HEK293 (cell line): Measurements from ENCODE around the gene HUWE1.
A peak's percentile ranks its signal among the peaks of the same experiment; 100 is the strongest.

ENCODE experiments used
- CTCF ChIA-PET: fragments of 350-600 bp; formaldehyde crosslinking; extraction: SDS; loops from one replicate; lab custom pipeline; 2021; ENCODE audit warnings: antibody characterized with exemption; lab: Yijun Ruan, JAX
- POLR2A ChIA-PET: fragments of 300-600 bp; formaldehyde crosslinking; extraction: SDS; loops from one replicate; lab custom pipeline; 2020; ENCODE audit warnings: antibody characterized with exemption, inconsistent platforms; lab: Yijun Ruan, JAX
- H3K27ac ChIP-seq: fragments of 200-500 bp; sonication (Bioruptor generic); 2 replicates; pipeline ENCODE4 v1.5.1; 2014; ENCODE audit warnings: low read depth, low read length, control low read depth, inconsistent platforms; ENCODE audit errors: extremely low read depth
- H3K36me3 ChIP-seq, 2 experiments: fragments of 200-500 bp in 1 of 2; sonication (Bioruptor generic) in 1 of 2; 1 replicate in 1 of 2; 2 replicates in 1 of 2; pipeline ENCODE4 v1.5.1; 2014 to 2017; ENCODE audit warnings: inconsistent platforms in 2 of 2, low read length in 2 of 2; ENCODE audit not compliant: control insufficient read depth in 2 of 2, insufficient read depth in 1 of 2
- H3K4me1 ChIP-seq: fragments of 200-500 bp; sonication (Bioruptor generic); 2 replicates; pipeline ENCODE4 v1.5.1; 2014; ENCODE audit warnings: mild to moderate bottlenecking, low read length, inconsistent platforms; ENCODE audit not compliant: control insufficient read depth, insufficient read depth
- H3K4me3 ChIP-seq: 2 replicates; pipeline ENCODE4 v1.5.1; 2011; ENCODE audit warnings: low read depth, mild to moderate bottlenecking, control low read depth, low read length, moderate library complexity
- H3K9me3 ChIP-seq: fragments of 200-500 bp; sonication (Bioruptor generic); 2 replicates; pipeline ENCODE4 v1.5.1; 2014; ENCODE audit warnings: low read depth, low read length, inconsistent platforms; ENCODE audit not compliant: control insufficient read depth, insufficient read depth
- EGR2 ChIP-seq: fragments of 450-650 bp; formaldehyde crosslinking; IDR thresholded peaks from 2 replicates; pipeline ENCODE4 v1.5.1; 2016; ENCODE audit warnings: low read depth, missing biosample characterization, missing genetic modification characterization
- GLIS1 ChIP-seq: fragments of 450-650 bp; formaldehyde crosslinking; IDR thresholded peaks from 2 replicates; pipeline ENCODE4 v1.5.1; 2016; ENCODE audit warnings: missing biosample characterization, missing genetic modification characterization
- HOXD13 ChIP-seq: sonication (generic); formaldehyde crosslinking; IDR thresholded peaks from 2 replicates; pipeline ENCODE4 v1.8.0; 2022; ENCODE audit warnings: missing genetic modification reagents, borderline replicate concordance
- KLF10 ChIP-seq: fragments of 450-650 bp; IDR thresholded peaks from 2 replicates; pipeline ENCODE4 v1.5.1; 2018; ENCODE audit warnings: missing biosample characterization, mild to moderate bottlenecking, missing genetic modification characterization
- KLF8 ChIP-seq: fragments of 450-650 bp; formaldehyde crosslinking; IDR thresholded peaks from 2 replicates; pipeline ENCODE4 v1.5.1; 2016; ENCODE audit warnings: missing biosample characterization, missing genetic modification characterization
- MEIS1 ChIP-seq: sonication (generic); formaldehyde crosslinking; IDR thresholded peaks from 2 replicates; pipeline ENCODE4 v1.8.1; 2022; ENCODE audit warnings: missing genetic modification reagents, mild to moderate bottlenecking, borderline replicate concordance
- OVOL3 ChIP-seq: fragments of 450-650 bp; formaldehyde crosslinking; IDR thresholded peaks from 2 replicates; pipeline ENCODE4 v1.5.1; 2016; ENCODE audit warnings: missing biosample characterization, missing genetic modification characterization
- SP7 ChIP-seq: fragments of 450-650 bp; formaldehyde crosslinking; IDR thresholded peaks from 2 replicates; pipeline ENCODE4 v1.5.1; 2016; ENCODE audit warnings: missing biosample characterization, missing genetic modification characterization
- ZBTB20 ChIP-seq: fragments of 450-650 bp; formaldehyde crosslinking; IDR thresholded peaks from 2 replicates; pipeline ENCODE4 v1.5.1; 2016; ENCODE audit warnings: missing biosample characterization, missing genetic modification characterization
- ZFHX2 ChIP-seq: fragments of 450-650 bp; formaldehyde crosslinking; conservative IDR thresholded peaks from 2 replicates; pipeline ENCODE4 v1.5.1; 2016; ENCODE audit warnings: missing biosample characterization, missing genetic modification characterization
- ZFP3 ChIP-seq: fragments of 450-650 bp; formaldehyde crosslinking; IDR thresholded peaks from 2 replicates; pipeline ENCODE4 v1.5.1; 2016; ENCODE audit warnings: low read depth, missing biosample characterization, missing genetic modification characterization
- ZNF146 ChIP-seq: fragments of 450-650 bp; formaldehyde crosslinking; IDR thresholded peaks from 2 replicates; pipeline ENCODE4 v1.5.1; 2016; ENCODE audit warnings: missing biosample characterization, missing genetic modification characterization
- ZNF155 ChIP-seq: fragments of 450-650 bp; formaldehyde crosslinking; IDR thresholded peaks from 2 replicates; pipeline ENCODE4 v1.5.1; 2016; ENCODE audit warnings: missing biosample characterization, missing genetic modification characterization
- ZNF157 ChIP-seq: fragments of 450-650 bp; formaldehyde crosslinking; IDR thresholded peaks from 2 replicates; pipeline ENCODE4 v1.5.1; 2016; ENCODE audit warnings: missing biosample characterization, missing genetic modification characterization
- ZNF16 ChIP-seq: fragments of 450-650 bp; formaldehyde crosslinking; IDR thresholded peaks from 2 replicates; pipeline ENCODE4 v1.5.1; 2016; ENCODE audit warnings: low read depth, missing biosample characterization, missing genetic modification characterization
- ZNF248 ChIP-seq: fragments of 450-650 bp; formaldehyde crosslinking; IDR thresholded peaks from 2 replicates; pipeline ENCODE4 v1.5.1; 2017; ENCODE audit warnings: missing biosample characterization, missing genetic modification characterization
- ZNF324 ChIP-seq: fragments of 450-650 bp; formaldehyde crosslinking; IDR thresholded peaks from 2 replicates; pipeline ENCODE4 v1.5.1; 2016; ENCODE audit warnings: missing biosample characterization, missing genetic modification characterization
- ZNF473 ChIP-seq: fragments of 450-650 bp; formaldehyde crosslinking; IDR thresholded peaks from 2 replicates; pipeline ENCODE4 v1.5.1; 2017; ENCODE audit warnings: missing biosample characterization, missing genetic modification characterization
- ZNF510 ChIP-seq: fragments of 450-650 bp; formaldehyde crosslinking; IDR thresholded peaks from 2 replicates; pipeline ENCODE4 v1.5.1; 2018; ENCODE audit warnings: mild to moderate bottlenecking, missing genetic modification characterization, missing biosample characterization; ENCODE audit not compliant: insufficient replicate concordance
- ZNF529 ChIP-seq: fragments of 450-650 bp; formaldehyde crosslinking; IDR thresholded peaks from 2 replicates; pipeline ENCODE4 v1.5.1; 2017; ENCODE audit warnings: missing genetic modification characterization, missing biosample characterization; ENCODE audit not compliant: insufficient replicate concordance
- ZNF549 ChIP-seq: fragments of 450-650 bp; IDR thresholded peaks from 2 replicates; pipeline ENCODE4 v1.5.1; 2018; ENCODE audit warnings: missing biosample characterization, missing genetic modification characterization, mild to moderate bottlenecking, inconsistent platforms, moderate library complexity
- ZNF623 ChIP-seq: fragments of 450-650 bp; formaldehyde crosslinking; IDR thresholded peaks from 2 replicates; pipeline ENCODE4 v1.5.1; 2016; ENCODE audit warnings: missing biosample characterization, missing genetic modification characterization
- ZNF629 ChIP-seq: fragments of 450-650 bp; formaldehyde crosslinking; IDR thresholded peaks from 2 replicates; pipeline ENCODE4 v1.5.1; 2017; ENCODE audit warnings: missing biosample characterization, missing genetic modification characterization
- ZNF658 ChIP-seq: fragments of 450-650 bp; formaldehyde crosslinking; IDR thresholded peaks from 2 replicates; pipeline ENCODE4; 2016; ENCODE audit warnings: missing biosample characterization, missing genetic modification characterization
- ZNF677 ChIP-seq: fragments of 450-650 bp; IDR thresholded peaks from 2 replicates; pipeline ENCODE4 v1.5.0; 2018; ENCODE audit warnings: missing biosample characterization, mild to moderate bottlenecking, missing genetic modification characterization, moderate library complexity
- ZNF76 ChIP-seq: fragments of 450-650 bp; formaldehyde crosslinking; IDR thresholded peaks from 2 replicates; pipeline ENCODE4; 2016; ENCODE audit warnings: low read depth, missing biosample characterization, missing genetic modification characterization, borderline replicate concordance
- ZNF768 ChIP-seq: fragments of 450-650 bp; formaldehyde crosslinking; IDR thresholded peaks from 2 replicates; pipeline ENCODE4 v1.5.1; 2018; ENCODE audit warnings: missing biosample characterization, mild to moderate bottlenecking, missing genetic modification characterization
- ZSCAN5A ChIP-seq: fragments of 450-650 bp; formaldehyde crosslinking; IDR thresholded peaks from 2 replicates; pipeline ENCODE4 v1.5.1; 2016; ENCODE audit warnings: missing biosample characterization, missing genetic modification characterization
- TF ChIP-seq, protein P1 (sequence below): fragments of 450-650 bp; formaldehyde crosslinking; IDR thresholded peaks from 2 replicates; pipeline ENCODE4 v1.5.1; 2017; ENCODE audit warnings: missing biosample characterization, missing genetic modification characterization

Gene HUWE1

GRCh38 chrX:53550756-53551463 is 135.6 kb downstream of the HUWE1 start:
- Histone ChIP-seq H3K9me3 (no peaks in the 10 kb centered on the region), H3K36me3 (peaks cover 42 to 98% of the 10 kb centered on the region in 2 experiments), H3K27ac (no peak overlapping the region), H3K4me3 (no peak overlapping the region), H3K4me1 (no peaks in the 10 kb centered on the region)
- ChIA-PET POLR2A (no interaction called here), CTCF (interaction anchor here (0.6 kb wide), 1 partner anchor 128 kb away, joined by 3 read pairs; no protein-coding TSS in a partner anchor)
- TF ChIP-seq ZNF248 (tag by site-specific recombination) (no peak), SP7 (tag by site-specific recombination) (no peak), HOXD13 (CRISPR knock-in tag) (no peak), ZNF549 (tag by site-specific recombination) (no peak), KLF8 (tag by site-specific recombination) (no peak), OVOL3 (tag by site-specific recombination) (no peak), ZNF768 (tag by site-specific recombination) (no peak), ZNF473 (tag by site-specific recombination) (no peak), ZBTB20 (no peak), ZNF658 (tag by site-specific recombination) (no peak), ZNF76 (tag by site-specific recombination) (no peak), ZNF157 (tag by site-specific recombination) (no peak), ZNF146 (tag by site-specific recombination) (no peak), ZNF16 (tag by site-specific recombination) (no peak)

DNA sequence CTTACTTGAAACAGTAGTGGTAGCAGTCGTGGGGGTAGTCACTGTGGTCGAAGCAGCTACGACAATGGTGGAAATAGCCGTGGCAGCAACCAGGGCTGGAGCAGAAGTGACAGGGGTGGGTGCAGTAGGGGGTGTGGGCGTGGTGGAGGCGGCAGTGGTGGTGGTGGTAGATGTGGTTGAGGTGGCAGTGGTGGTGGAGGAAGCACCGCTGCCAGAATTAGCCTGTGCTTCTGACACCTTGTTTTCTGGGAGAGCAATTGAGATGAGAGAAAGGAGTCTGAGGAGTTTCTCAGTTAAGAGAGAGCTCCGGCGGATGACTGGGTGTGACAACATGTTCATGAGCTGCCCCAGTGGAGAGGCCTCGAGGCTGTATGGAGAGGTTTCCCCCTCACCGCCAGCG is 138.9 kb downstream of the HUWE1 start:
- peaks cover 44 to 100% of the 10 kb centered on the region in 2 experiments for H3K36me3 ChIP-seq
- no peak overlapping the region for H3K27ac ChIP-seq
- TF ChIP-seq KLF10 (tag by site-specific recombination) = no peak
- TF ChIP-seq EGR2 (tag by site-specific recombination) = peak; percentile 38; the same call in 1 of the 2 replicates
- TF ChIP-seq ZNF623 (tag by site-specific recombination) = no peak
- TF ChIP-seq ZFHX2 (tag by site-specific recombination) = peak; percentile 47; the same call in 1 of the 2 replicates
- no peak for TF ChIP-seq GLIS1 (tag by site-specific recombination)
- no peak for TF ChIP-seq ZNF16 (tag by site-specific recombination)
- no peak for TF ChIP-seq ZNF155
- no peak for TF ChIP-seq ZFP3
- no peak for TF ChIP-seq ZNF510 (tag by site-specific recombination)
- TF ChIP-seq ZNF677 (tag by site-specific recombination) = no peak
- TF ChIP-seq ZNF529 (tag by site-specific recombination) = no peak
- no peak overlapping the region for H3K4me3 ChIP-seq
- no peaks in the 10 kb centered on the region for H3K9me3 ChIP-seq
- POLR2A ChIA-PET = no interaction called here
- CTCF ChIA-PET = no interaction called here
- H3K4me1 ChIP-seq = no peaks in the 10 kb centered on the region

GRCh38 chrX:53544936-53545335 is 141.6 kb downstream of the HUWE1 start:
- Histone ChIP-seq H3K36me3 (peaks cover 53 to 100% of the 10 kb centered on the region in 2 experiments), H3K9me3 (no peaks in the 10 kb centered on the region), H3K4me1 (no peaks in the 10 kb centered on the region), H3K4me3 (no peak overlapping the region), H3K27ac (no peak overlapping the region)
- POLR2A ChIA-PET = interaction anchor here (0.6 kb wide), 1 partner anchor 66 kb away, joined by 3 read pairs; no protein-coding TSS in a partner anchor
- CTCF ChIA-PET = interaction anchor here (0.9 kb wide), 1 partner anchor 232 kb away, joined by 3 read pairs; no protein-coding TSS in a partner anchor
- TF ChIP-seq MEIS1 (CRISPR knock-in tag) (no peak), ZSCAN5A (tag by site-specific recombination) (no peak), ZBTB20 (no peak), KLF10 (tag by site-specific recombination) (no peak), ZNF629 (tag by site-specific recombination) (no peak), ZNF510 (tag by site-specific recombination) (no peak), ZNF324 (tag by site-specific recombination) (no peak)
- TF ChIP-seq, protein P1, sequence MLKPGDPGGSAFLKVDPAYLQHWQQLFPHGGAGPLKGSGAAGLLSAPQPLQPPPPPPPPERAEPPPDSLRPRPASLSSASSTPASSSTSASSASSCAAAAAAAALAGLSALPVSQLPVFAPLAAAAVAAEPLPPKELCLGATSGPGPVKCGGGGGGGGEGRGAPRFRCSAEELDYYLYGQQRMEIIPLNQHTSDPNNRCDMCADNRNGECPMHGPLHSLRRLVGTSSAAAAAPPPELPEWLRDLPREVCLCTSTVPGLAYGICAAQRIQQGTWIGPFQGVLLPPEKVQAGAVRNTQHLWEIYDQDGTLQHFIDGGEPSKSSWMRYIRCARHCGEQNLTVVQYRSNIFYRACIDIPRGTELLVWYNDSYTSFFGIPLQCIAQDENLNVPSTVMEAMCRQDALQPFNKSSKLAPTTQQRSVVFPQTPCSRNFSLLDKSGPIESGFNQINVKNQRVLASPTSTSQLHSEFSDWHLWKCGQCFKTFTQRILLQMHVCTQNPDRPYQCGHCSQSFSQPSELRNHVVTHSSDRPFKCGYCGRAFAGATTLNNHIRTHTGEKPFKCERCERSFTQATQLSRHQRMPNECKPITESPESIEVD (tag by site-specific recombination) = no peak
